CD14-positive monocyte (primary cell): ENCODE measurements around the gene MBD5. TPM values are rescaled to one million over a fixed set of nuclear protein-coding genes. Genes with fewer than 3 reads are reported as not detected.
A peak's percentile ranks its signal among the peaks of the same experiment; 100 is the strongest.

ENCODE experiments used
- DNase-seq, 3 donors: peaks; one replicate each; pipeline ENCODE4 v3.0.0-alpha.2; 2011 to 2022
- H2AFZ ChIP-seq: 2 replicates; pipeline ENCODE4 v1.6.0; 2012; ENCODE audit warnings: mild to moderate bottlenecking, low read depth, low read length, inconsistent platforms; ENCODE audit not compliant: insufficient read depth, poor library complexity, severe bottlenecking
- H3K27ac ChIP-seq, 2 donors: 1 replicate in 1 of 2; 2 replicates in 1 of 2; pipeline ENCODE4 v1.5.1; 2012 to 2013; ENCODE audit warnings: low read length in 2 of 2, control low read depth in 1 of 2, inconsistent platforms in 1 of 2, low read depth in 1 of 2, mild to moderate bottlenecking in 1 of 2
- H3K27me3 ChIP-seq, 2 donors: one replicate each; pipeline versions ENCODE4 v1.6.0 to v1.6.1; 2011 to 2013; ENCODE audit warnings: low read length in 2 of 2; ENCODE audit not compliant: control insufficient read depth in 2 of 2, insufficient read depth in 2 of 2
- H3K36me3 ChIP-seq, 2 donors: replicated peaks in 1 of 2; 1 replicate in 1 of 2; 2 replicates in 1 of 2; pipeline versions ENCODE4 v1.5.1 to v1.6.1; 2012 to 2013; ENCODE audit warnings: low read length in 2 of 2, control low read depth in 1 of 2, inconsistent platforms in 1 of 2, mild to moderate bottlenecking in 1 of 2; ENCODE audit not compliant: insufficient read depth in 2 of 2, control insufficient read depth in 1 of 2
- H3K4me1 ChIP-seq, 2 donors: 1 replicate in 1 of 2; 2 replicates in 1 of 2; pipeline versions ENCODE4 v1.5.1 to v1.6.1; 2012 to 2013; ENCODE audit warnings: low read length in 2 of 2, control low read depth in 1 of 2, inconsistent platforms in 1 of 2, mild to moderate bottlenecking in 1 of 2, moderate library complexity in 1 of 2; ENCODE audit not compliant: insufficient read depth in 2 of 2, control insufficient read depth in 1 of 2
- H3K4me2 ChIP-seq: replicated peaks from 2 replicates; pipeline ENCODE3; 2012; ENCODE audit warnings: low read length, moderate library complexity, mild to moderate bottlenecking; ENCODE audit not compliant: poor library complexity, severe bottlenecking; ENCODE audit errors: extremely low read depth
- H3K4me3 ChIP-seq, 3 experiments: fragments of 200-600 bp in 1 of 3; sonication (generic) in 1 of 3; replicated peaks in 1 of 3; 1 replicate in 2 of 3; 2 replicates in 1 of 3; pipeline ENCODE4 v1.5.1; 2011 to 2013; ENCODE audit warnings: low read length in 3 of 3, mild to moderate bottlenecking in 3 of 3, control low read depth in 2 of 3, low read depth in 2 of 3, inconsistent platforms in 1 of 3, moderate library complexity in 1 of 3
- H3K79me2 ChIP-seq: 2 replicates; pipeline ENCODE4 v1.6.0; 2012; ENCODE audit warnings: mild to moderate bottlenecking, control low read depth, inconsistent platforms, low read length, moderate library complexity; ENCODE audit not compliant: insufficient read depth
- H3K9ac ChIP-seq: 2 replicates; pipeline ENCODE4 v1.6.0; 2017; ENCODE audit warnings: low read length, mild to moderate bottlenecking; ENCODE audit not compliant: insufficient read depth, poor library complexity, severe bottlenecking
- H3K9me3 ChIP-seq, 2 donors: replicated peaks in 1 of 2; 1 replicate in 1 of 2; 2 replicates in 1 of 2; pipeline versions ENCODE4 v1.5.1 to v1.6.1; 2012 to 2013; ENCODE audit warnings: low read length in 2 of 2, control low read depth in 1 of 2; ENCODE audit not compliant: control insufficient read depth in 1 of 2, insufficient read depth in 1 of 2
- H4K20me1 ChIP-seq: 2 replicates; pipeline ENCODE4 v1.6.0; 2012; ENCODE audit warnings: mild to moderate bottlenecking, low read length, control low read depth, moderate library complexity; ENCODE audit not compliant: insufficient read depth
- H3K27ac Mint-ChIP-seq, 7 donors: one replicate each; pipeline ENCODE4 v1.8.0; 2020; ENCODE audit warnings: mild to moderate bottlenecking in 7 of 7, mixed read lengths in 7 of 7, moderate library complexity in 6 of 7, inconsistent platforms in 2 of 7
- H3K27me3 Mint-ChIP-seq, 3 donors: one replicate each; pipeline ENCODE4 v1.8.0; 2021 to 2022; ENCODE audit warnings: low read depth in 3 of 3, mild to moderate bottlenecking in 3 of 3, mixed read lengths in 3 of 3, moderate library complexity in 3 of 3, inconsistent platforms in 1 of 3
- H3K36me3 Mint-ChIP-seq, 2 donors: one replicate each; pipeline ENCODE4 v1.8.0; 2020; ENCODE audit warnings: mixed read lengths in 2 of 2, inconsistent platforms in 1 of 2, mild to moderate bottlenecking in 1 of 2
- H3K4me1 Mint-ChIP-seq: one replicate; pipeline ENCODE4 v1.8.0; 2020; ENCODE audit warnings: mild to moderate bottlenecking, mixed read lengths
- H3K4me3 Mint-ChIP-seq, 2 donors: one replicate each; pipeline ENCODE4 v1.8.0; 2020; ENCODE audit warnings: mild to moderate bottlenecking in 2 of 2, mixed read lengths in 2 of 2, moderate library complexity in 1 of 2
- H3K9me3 Mint-ChIP-seq, 7 donors: one replicate each; pipeline ENCODE4 v1.8.0; 2020 to 2022; ENCODE audit warnings: mixed read lengths in 7 of 7, mild to moderate bottlenecking in 6 of 7, moderate library complexity in 6 of 7, inconsistent platforms in 2 of 7
- WGBS: methylation state at CpG from one replicate; pipeline ENCODE4 v1.1.5; 2013; ENCODE audit warnings: missing lambda C conversion rate; ENCODE audit not compliant: insufficient coverage; 5-methylcytosine and 5-hydroxymethylcytosine counted together
- intact Hi-C, 2 donors: fragments of 100-400 bp; cut with micrococcal nuclease; formaldehyde crosslinking; loops; one replicate each; pipeline versions ENCODE4 v1.15.0 to v1.15.1; 2023
- polyA plus RNA-seq, 3 donors: library from polyadenylated mRNA; depleted of rRNA in 1 of 3; unstranded in 2 of 3; stranded (reverse) in 1 of 3; fragments of 300-500 nt in 2 of 3; fragments of >200 nt in 1 of 3; fragmentation: Illumina TruSeq in 2 of 3; gene quantifications; 1 replicate in 2 of 3; 2 replicates in 1 of 3; pipeline ENCODE4 v1.2.3, GENCODE V29; 2012 to 2021
- TF ChIP-seq, protein P1 (sequence below): fragments of 200-600 bp; IDR thresholded peaks from one replicate; pipeline ENCODE4 v1.8.0; 2022; ENCODE audit warnings: antibody characterized with exemption, mild to moderate bottlenecking

Gene MBD5
- polyA plus RNA-seq, 3 donors = 2.3 to 5.7 (median 3.5) TPM

DNA sequence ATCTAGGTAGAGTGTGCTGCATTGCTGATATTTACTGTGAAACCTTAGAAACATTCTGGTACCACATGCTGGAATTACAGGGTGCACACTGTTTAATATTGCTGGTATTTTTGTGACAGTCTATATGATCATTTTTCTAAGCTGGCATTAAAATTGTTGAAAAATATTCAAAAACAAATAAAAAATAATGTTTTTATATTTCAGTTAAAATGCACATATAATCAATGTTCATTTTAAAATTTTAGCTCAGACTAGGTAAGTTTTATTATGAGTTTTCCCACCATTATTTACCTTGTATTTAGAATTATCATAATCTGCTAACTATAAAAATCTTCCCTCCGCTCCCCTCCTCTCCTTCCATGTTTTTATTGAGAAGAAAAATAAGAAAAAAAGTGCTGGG lies 339.8 kb downstream of the MBD5 start:
- Histone ChIP-seq H3K9me3 (peaks cover 0 to 9% of the 10 kb centered on the region in 2 donors), H3K27me3 (no peaks in the 10 kb centered on the region), H2AFZ (no peak overlapping the region), H3K27ac (no peak overlapping the region), H3K4me2 (no peak overlapping the region), H3K79me2 (no peaks in the 10 kb centered on the region), H3K4me3 (no peak overlapping the region), H3K9ac (no peak overlapping the region), H3K36me3 (no peaks in the 10 kb centered on the region), H3K4me1 (no peaks in the 10 kb centered on the region), H4K20me1 (no peaks in the 10 kb centered on the region)
- Mint-ChIP-seq H3K27me3 (peaks cover 0 to 1% (median 0%) of the 10 kb centered on the region in 3 donors), H3K4me3 (no peak overlapping the region), H3K36me3 (peaks cover 0 to 6% of the 10 kb centered on the region in 2 donors), H3K27ac (no peak overlapping the region), H3K9me3 (peaks cover 15 to 27% (median 22%) of the 10 kb centered on the region in 7 donors), H3K4me1 (no peaks in the 10 kb centered on the region)
- WGBS = no CpG with 5 or more reads among the region's 1 CpG
- intact Hi-C loops = no loop called here
- DNase-seq = no peak
- TF ChIP-seq, protein P1, sequence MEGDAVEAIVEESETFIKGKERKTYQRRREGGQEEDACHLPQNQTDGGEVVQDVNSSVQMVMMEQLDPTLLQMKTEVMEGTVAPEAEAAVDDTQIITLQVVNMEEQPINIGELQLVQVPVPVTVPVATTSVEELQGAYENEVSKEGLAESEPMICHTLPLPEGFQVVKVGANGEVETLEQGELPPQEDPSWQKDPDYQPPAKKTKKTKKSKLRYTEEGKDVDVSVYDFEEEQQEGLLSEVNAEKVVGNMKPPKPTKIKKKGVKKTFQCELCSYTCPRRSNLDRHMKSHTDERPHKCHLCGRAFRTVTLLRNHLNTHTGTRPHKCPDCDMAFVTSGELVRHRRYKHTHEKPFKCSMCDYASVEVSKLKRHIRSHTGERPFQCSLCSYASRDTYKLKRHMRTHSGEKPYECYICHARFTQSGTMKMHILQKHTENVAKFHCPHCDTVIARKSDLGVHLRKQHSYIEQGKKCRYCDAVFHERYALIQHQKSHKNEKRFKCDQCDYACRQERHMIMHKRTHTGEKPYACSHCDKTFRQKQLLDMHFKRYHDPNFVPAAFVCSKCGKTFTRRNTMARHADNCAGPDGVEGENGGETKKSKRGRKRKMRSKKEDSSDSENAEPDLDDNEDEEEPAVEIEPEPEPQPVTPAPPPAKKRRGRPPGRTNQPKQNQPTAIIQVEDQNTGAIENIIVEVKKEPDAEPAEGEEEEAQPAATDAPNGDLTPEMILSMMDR = no peak

DNA sequence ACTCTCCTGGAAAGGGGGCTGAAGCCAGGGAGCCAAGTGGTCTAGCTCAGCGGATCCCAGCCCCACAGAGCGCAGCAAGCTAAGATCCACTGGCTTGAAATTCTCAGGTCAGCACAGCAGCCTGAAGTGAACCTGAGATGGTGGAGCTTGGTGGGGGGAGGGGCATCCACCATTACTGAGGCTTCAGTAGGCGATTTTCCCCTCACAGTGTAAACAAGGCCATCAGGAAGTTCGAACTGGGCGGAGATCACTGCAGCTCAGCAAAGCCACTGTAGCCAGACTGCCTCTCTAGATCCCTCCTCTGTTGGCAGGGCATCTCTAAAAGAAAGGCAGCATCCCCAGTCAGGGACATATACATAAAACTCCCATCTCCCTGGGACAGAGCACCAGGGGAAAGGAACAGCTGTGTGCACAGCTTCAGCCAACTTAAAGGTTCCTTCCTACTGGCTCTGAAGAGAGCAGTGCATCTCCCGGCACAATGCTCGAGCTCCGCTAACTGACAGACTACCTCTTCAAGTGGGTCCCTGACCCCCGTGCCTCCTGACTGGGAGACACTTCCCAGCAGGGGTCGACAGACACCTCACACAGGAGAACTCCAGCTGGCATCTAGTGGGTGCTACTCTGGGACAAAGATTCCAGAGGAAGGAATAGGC lies 341.4 kb downstream of the MBD5 start:
- TF ChIP-seq, protein P1 = no peak
- Mint-ChIP-seq H3K27ac (peak overlapping the region in 1 of 7 donors; percentile 57), H3K4me3 (no peak overlapping the region), H3K27me3 (peaks cover 0 to 1% (median 0%) of the 10 kb centered on the region in 3 donors), H3K4me1 (no peaks in the 10 kb centered on the region), H3K9me3 (peaks cover 15 to 28% (median 25%) of the 10 kb centered on the region in 7 donors), H3K36me3 (peaks cover 0 to 3% of the 10 kb centered on the region in 2 donors)
- intact Hi-C loops = no loop called here
- Histone ChIP-seq H3K4me3 (no peak overlapping the region), H4K20me1 (no peaks in the 10 kb centered on the region), H2AFZ (no peak overlapping the region), H3K4me2 (no peak overlapping the region), H3K9me3 (peaks cover 0 to 9% of the 10 kb centered on the region in 2 donors), H3K27ac (no peak overlapping the region), H3K9ac (no peak overlapping the region), H3K36me3 (no peaks in the 10 kb centered on the region), H3K4me1 (no peaks in the 10 kb centered on the region), H3K79me2 (no peaks in the 10 kb centered on the region), H3K27me3 (no peaks in the 10 kb centered on the region)
- WGBS = 92% methylated on average over 8 of the region's 10 CpGs
- DNase-seq = no peak
